Ishikawa (cell line): ENCODE data around the gene TP73.

Experiments used
- CEBPB ChIP-seq: IDR thresholded peaks from 2 replicates; pipeline ENCODE4 v1.6.1; 2012
- EGR1 ChIP-seq: IDR thresholded peaks from 2 replicates; pipeline ENCODE4 v1.6.1; 2012
- EP300 ChIP-seq: IDR thresholded peaks from 2 replicates; pipeline ENCODE4 v1.6.1; 2012; ENCODE audit warnings: borderline replicate concordance
- FOXM1 ChIP-seq: IDR thresholded peaks from 2 replicates; pipeline ENCODE4 v1.6.1; 2012; ENCODE audit warnings: low read depth, borderline replicate concordance
- MAX ChIP-seq: IDR thresholded peaks from 2 replicates; pipeline ENCODE4 v1.6.1; 2012
- NFIC ChIP-seq: IDR thresholded peaks from 2 replicates; pipeline ENCODE4 v1.6.1; 2012
- RAD21 ChIP-seq: IDR thresholded peaks from 2 replicates; pipeline ENCODE4 v1.6.1; 2012; ENCODE audit warnings: low read depth
- REST ChIP-seq: IDR thresholded peaks from 2 replicates; pipeline ENCODE4 v1.6.1; 2012; ENCODE audit warnings: low read depth, mild to moderate bottlenecking
- TAF1 ChIP-seq: IDR thresholded peaks from 2 replicates; pipeline ENCODE4 v1.6.1; 2012; ENCODE audit warnings: low read depth, mild to moderate bottlenecking
- TEAD4 ChIP-seq: IDR thresholded peaks from 2 replicates; pipeline ENCODE4 v1.6.1; 2012
- USF1 ChIP-seq: IDR thresholded peaks from 2 replicates; pipeline ENCODE4 v1.6.1; 2012
- YY1 ChIP-seq: IDR thresholded peaks from 2 replicates; pipeline ENCODE4 v1.6.1; 2012; ENCODE audit warnings: low read depth

- no peak for TF ChIP-seq TAF1
- TF ChIP-seq NFIC: no peak
- TF ChIP-seq EP300: no peak
- TF ChIP-seq YY1: no peak
- no peak for TF ChIP-seq REST
- TF ChIP-seq CEBPB: no peak
- TF ChIP-seq MAX: no peak
- no peak for TF ChIP-seq USF1
- no peak for TF ChIP-seq FOXM1
- TF ChIP-seq RAD21: no peak
- TF ChIP-seq EGR1: no peak
- no peak for TF ChIP-seq TEAD4
These were observed 45.3 kb upstream of the TP73 start for GRCh38 chr1:3606779-3607702.
